Aorta (tissue), 5 donors: ENCODE results near the gene FARP1. TPM values are rescaled to one million over a fixed set of nuclear protein-coding genes. Genes with fewer than 3 reads are reported as not detected.

Source experiments
- ATAC-seq: fragments of 200-7000 bp; cut with Tn5 transposase; one replicate; pipeline ENCODE4 v1.9.1; 2022; ENCODE audit warnings: moderate library complexity; ENCODE audit not compliant: low FRiP score
- DNase-seq, 2 donors: peaks; one replicate each; pipeline ENCODE4 v3.0.0-alpha.2; 2020
- H3K27ac ChIP-seq, 2 donors: one replicate each; pipeline ENCODE4 v1.5.1; 2013; ENCODE audit warnings: low read length in 2 of 2, mild to moderate bottlenecking in 2 of 2, moderate library complexity in 2 of 2, control low read depth in 1 of 2, inconsistent platforms in 1 of 2, low read depth in 1 of 2
- H3K27me3 ChIP-seq, 2 donors: one replicate each; pipeline ENCODE4 v1.6.1; 2013; ENCODE audit warnings: control low read depth in 1 of 2, low read length in 1 of 2, mild to moderate bottlenecking in 1 of 2, moderate library complexity in 1 of 2; ENCODE audit not compliant: insufficient read depth in 2 of 2, control insufficient read depth in 1 of 2
- H3K36me3 ChIP-seq, 2 donors: one replicate each; pipeline ENCODE4 v1.6.1; 2013; ENCODE audit warnings: control low read depth in 1 of 2, low read length in 1 of 2, mild to moderate bottlenecking in 1 of 2; ENCODE audit not compliant: insufficient read depth in 2 of 2, control insufficient read depth in 1 of 2
- H3K4me1 ChIP-seq, 2 donors: one replicate each; pipeline ENCODE4 v1.6.1; 2013; ENCODE audit warnings: low read length in 2 of 2, control low read depth in 1 of 2, mild to moderate bottlenecking in 1 of 2, moderate library complexity in 1 of 2; ENCODE audit not compliant: insufficient read depth in 2 of 2, control insufficient read depth in 1 of 2
- H3K4me3 ChIP-seq, 2 donors: one replicate each; pipeline ENCODE4 v1.5.1; 2013; ENCODE audit warnings: low read length in 2 of 2, control low read depth in 1 of 2, mild to moderate bottlenecking in 1 of 2
- H3K9me3 ChIP-seq: one replicate; pipeline ENCODE4 v1.6.1; 2013; ENCODE audit warnings: mild to moderate bottlenecking, low read length; ENCODE audit not compliant: control insufficient read depth
- WGBS, 2 donors: extraction: QIAGEN DNeasy Blood & Tissue Kit; methylation state at CpG; one replicate each; pipeline ENCODE4 v1.1.7; 2013; 5-methylcytosine and 5-hydroxymethylcytosine counted together
- intact Hi-C, 2 donors: fragments of 100-400 bp; cut with DNase I; formaldehyde crosslinking; loops; one replicate each; pipeline versions ENCODE4 v1.14.2 to v1.15.0; 2022
- polyA plus RNA-seq, 2 donors: library from polyadenylated mRNA; stranded (reverse); fragments of 200-250 nt; gene quantifications; one replicate each; pipeline ENCODE4 v1.2.3, GENCODE V29; 2013
- total RNA-seq, 2 donors: library from RNA; stranded (reverse); fragmentation: NEBNext Ultra II Directional; extraction: Animal tissue kit (Norgen Biotek cat#: 25700); gene quantifications; one replicate each; pipeline ENCODE4 v1.2.1, GENCODE V29; 2021
- donor health status: healthy with polysubstance abuse.
- donor health status: Bipolar disorder and iron deficiency.
- donor health status: DM: no; HTN: no; CAD: no.
- donor health status: DM: no; HTN: no; CAD: no.
- donor health status: DM: yes; HTN: yes; CAD: no.

The FARP1 gene
- total and polyA plus RNA-seq, 4 donors, result 3.3 to 41.7 (median 23.7) TPM

GRCh38 chr13:98200211-98200878 lies 57.5 kb downstream of the FARP1 start:
- Histone ChIP-seq H3K4me1 (no peaks in the 10 kb centered on the region), H3K27ac (no peak overlapping the region), H3K27me3 (no peaks in the 10 kb centered on the region), H3K4me3 (no peak overlapping the region), H3K36me3 (no peaks in the 10 kb centered on the region), H3K9me3 (no peaks in the 10 kb centered on the region)
- ATAC-seq (no peak), DNase-seq (no peak)
- intact Hi-C loops, result no loop called here
- 94 to 95% methylated on average over 5 of the region's 5 CpGs for WGBS, 2 donors

GRCh38 chr13:98201189-98201588 lies 58.3 kb downstream of the FARP1 start:
- Histone ChIP-seq H3K27me3 (no peaks in the 10 kb centered on the region), H3K4me1 (no peaks in the 10 kb centered on the region), H3K4me3 (no peak overlapping the region), H3K36me3 (no peaks in the 10 kb centered on the region), H3K27ac (no peak overlapping the region), H3K9me3 (peaks cover 3% of the 10 kb centered on the region)
- ATAC-seq (no peak), DNase-seq (no peak)
- intact Hi-C loops, result no loop called here
- WGBS, 2 donors, result 94 to 96% methylated on average over 8 of the region's 8 CpGs

GRCh38 chr13:98201984-98202383 lies 59.1 kb downstream of the FARP1 start:
- intact Hi-C loops, result no loop called here
- Histone ChIP-seq H3K9me3 (peaks cover 5% of the 10 kb centered on the region), H3K27me3 (no peaks in the 10 kb centered on the region), H3K4me1 (no peaks in the 10 kb centered on the region), H3K4me3 (no peak overlapping the region), H3K36me3 (no peaks in the 10 kb centered on the region), H3K27ac (no peak overlapping the region)
- ATAC-seq (no peak), DNase-seq (no peak)
- 59 to 61% methylated on average over 6 of the region's 6 CpGs for WGBS, 2 donors

- Histone ChIP-seq H3K27ac (no peak overlapping the region), H3K4me1 (no peaks in the 10 kb centered on the region), H3K4me3 (no peak overlapping the region), H3K36me3 (no peaks in the 10 kb centered on the region), H3K9me3 (peaks cover 5% of the 10 kb centered on the region), H3K27me3 (no peaks in the 10 kb centered on the region)
- intact Hi-C loops, result no loop called here
- ATAC-seq (no peak), DNase-seq (no peak)
- WGBS, 2 donors, result 31 to 48% methylated on average over 8 of the region's 8 CpGs
Measured at GRCh38 chr13:98203646-98204326, 60.9 kb downstream of the FARP1 start.

GRCh38 chr13:98204546-98204945 lies 61.7 kb downstream of the FARP1 start:
- no peak for DNase-seq
- no peaks in the 10 kb centered on the region for H3K4me1 ChIP-seq
- H3K4me3 ChIP-seq, result no peak overlapping the region
- no peaks in the 10 kb centered on the region for H3K36me3 ChIP-seq
- ATAC-seq, result no peak
- 92 to 96% methylated on average over 2 of the region's 2 CpGs for WGBS, 2 donors
- no peaks in the 10 kb centered on the region for H3K27me3 ChIP-seq
- H3K9me3 ChIP-seq, result peaks cover 5% of the 10 kb centered on the region
- H3K27ac ChIP-seq, result no peak overlapping the region
- intact Hi-C loops, result no loop called here

GRCh38 chr13:98206946-98207345 lies 64.1 kb downstream of the FARP1 start:
- no peak for DNase-seq
- Histone ChIP-seq H3K9me3 (peaks cover 5% of the 10 kb centered on the region), H3K4me1 (no peaks in the 10 kb centered on the region), H3K4me3 (no peak overlapping the region), H3K27me3 (no peaks in the 10 kb centered on the region), H3K36me3 (no peaks in the 10 kb centered on the region), H3K27ac (no peak overlapping the region)
- no peak for ATAC-seq
- 42 to 45% methylated on average over 4 of the region's 4 CpGs for WGBS, 2 donors
- intact Hi-C loops, result no loop called here

GRCh38 chr13:98207416-98207815 lies 64.5 kb downstream of the FARP1 start:
- no peak overlapping the region for H3K27ac ChIP-seq
- WGBS, 2 donors, result 19 to 22% methylated on average over 4 of the region's 4 CpGs
- ATAC-seq, result no peak

GRCh38 chr13:98208606-98209005 lies 65.7 kb downstream of the FARP1 start:
- ATAC-seq (no peak), DNase-seq (no peak)
- no peaks in the 10 kb centered on the region for H3K36me3 ChIP-seq
- intact Hi-C loops, result no loop called here
- H3K27ac ChIP-seq, result no peak overlapping the region
- H3K4me1 ChIP-seq, result no peaks in the 10 kb centered on the region
- peaks cover 5% of the 10 kb centered on the region for H3K9me3 ChIP-seq
- H3K27me3 ChIP-seq, result no peaks in the 10 kb centered on the region
- WGBS, 2 donors, result 89 to 93% methylated on average over 5 of the region's 5 CpGs
- no peak overlapping the region for H3K4me3 ChIP-seq

More at GRCh38 chr13:98207416-98207815, 64.5 kb downstream of the FARP1 start:
- Histone ChIP-seq H3K4me1 (no peaks in the 10 kb centered on the region), H3K36me3 (no peaks in the 10 kb centered on the region), H3K4me3 (no peak overlapping the region), H3K9me3 (peaks cover 5% of the 10 kb centered on the region), H3K27me3 (no peaks in the 10 kb centered on the region)
- DNase-seq, result no peak
- intact Hi-C loops, result no loop called here

- intact Hi-C loops, result loop anchor here in 1 of 2 donors (10.0 kb wide), 1 partner anchor 68 kb away; the partner anchor contains the start of gene FARP1
- Histone ChIP-seq H3K36me3 (no peaks in the 10 kb centered on the region), H3K4me1 (no peaks in the 10 kb centered on the region), H3K27me3 (no peaks in the 10 kb centered on the region), H3K4me3 (no peak overlapping the region), H3K9me3 (no peaks in the 10 kb centered on the region), H3K27ac (no peak overlapping the region)
- ATAC-seq, result no peak
- DNase-seq, result no peak
- 74 to 81% methylated on average over 5 of the region's 5 CpGs for WGBS, 2 donors
Measured at GRCh38 chr13:98212763-98213162, 69.9 kb downstream of the FARP1 start.
